ENCODE measurements around the gene ZFP36L2. TPM values are rescaled to one million over a fixed set of nuclear protein-coding genes. Genes with fewer than 3 reads are reported as not detected.

ZFP36L2 gene
- total and polyA plus RNA-seq, 9 of the 15 experiments (the other 6 are each of a cell fraction or from before 2014, with no cell fraction given): 4.1 to 60.6 (median 20.3) TPM

DNA sequence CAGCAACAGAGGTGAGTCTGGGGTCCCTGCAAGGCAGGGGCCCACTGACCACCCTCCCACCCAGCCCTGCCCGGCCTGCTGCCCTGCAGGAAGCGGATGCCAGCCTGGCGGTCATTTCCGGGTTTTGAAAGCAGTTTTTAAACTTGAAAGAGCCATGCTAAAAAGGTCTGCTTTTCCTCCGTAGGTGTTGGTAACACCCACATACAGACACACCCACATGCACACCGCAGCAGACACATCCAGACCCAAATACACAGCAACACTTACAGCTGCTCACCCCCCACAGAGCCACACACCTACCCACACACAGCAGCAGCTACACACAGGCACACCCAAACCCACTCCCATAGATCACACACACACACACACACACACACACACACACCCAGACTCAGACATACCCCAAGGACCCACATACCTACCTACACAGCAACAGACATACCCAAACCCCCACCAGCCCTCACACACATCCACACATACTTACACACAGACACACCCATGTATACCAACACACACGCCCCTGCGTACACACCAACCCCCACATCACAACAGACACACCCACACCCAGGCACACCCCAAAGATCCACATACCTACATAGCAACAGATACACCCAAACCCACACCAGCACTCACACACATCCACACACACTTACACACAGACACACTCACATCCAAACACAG lies 7.6 kb downstream of the ZFP36L2 start (continued):
- TF ChIP-seq HDAC2 (IDR thresholded peaks at IDR 0.05) (no peak), TOE1 (IDR thresholded peaks at IDR 0.05; ENCODE audit: borderline replicate concordance) (0 out of 2 replicates have a peak, but pooled peaks have one; percentile 50), TOE1 (CRISPR knock-in tag; IDR thresholded peaks at IDR 0.05; ENCODE audit: borderline replicate concordance, low read depth) (no peak), FOXP1 (CRISPR knock-in tag; IDR thresholded peaks at IDR 0.05) (0 out of 2 replicates have a peak, but pooled peaks have one; percentile 14), NUFIP1 (IDR thresholded peaks at IDR 0.05; ENCODE audit: partially characterized antibody) (peak; percentile 42), CBFA2T3 (IDR thresholded peaks at IDR 0.05) (peak; percentile 15; the same call in 1 of the 2 replicates), ELF4 (CRISPR knock-in tag; IDR thresholded peaks at IDR 0.05) (peak; percentile 35; the same call in 1 of the 2 replicates), FOXJ2 (tag; IDR thresholded peaks at IDR 0.05) (0 out of 2 replicates have a peak, but pooled peaks have one; percentile 28), SRSF1 (IDR thresholded peaks at IDR 0.05; ENCODE audit: low read depth, low read length) (no peak), SIN3B (IDR thresholded peaks at IDR 0.05; ENCODE audit: low read depth) (no peak), ZBTB5 (IDR thresholded peaks at IDR 0.05) (0 out of 2 replicates have a peak, but pooled peaks have one; percentile 16), EGR1 (conservative IDR thresholded peaks at IDR 0.05) (peak; percentile 77), SMARCE1 (IDR thresholded peaks at IDR 0.05) (peak; percentile 21; the same call in 1 of the 2 replicates), PHB2 (IDR thresholded peaks at IDR 0.05; ENCODE audit: low read depth) (peak; percentile 65), BHLHE40 (IDR thresholded peaks at IDR 0.05; ENCODE audit: low read length) (no peak)
- TF ChIP-seq, protein P1, sequence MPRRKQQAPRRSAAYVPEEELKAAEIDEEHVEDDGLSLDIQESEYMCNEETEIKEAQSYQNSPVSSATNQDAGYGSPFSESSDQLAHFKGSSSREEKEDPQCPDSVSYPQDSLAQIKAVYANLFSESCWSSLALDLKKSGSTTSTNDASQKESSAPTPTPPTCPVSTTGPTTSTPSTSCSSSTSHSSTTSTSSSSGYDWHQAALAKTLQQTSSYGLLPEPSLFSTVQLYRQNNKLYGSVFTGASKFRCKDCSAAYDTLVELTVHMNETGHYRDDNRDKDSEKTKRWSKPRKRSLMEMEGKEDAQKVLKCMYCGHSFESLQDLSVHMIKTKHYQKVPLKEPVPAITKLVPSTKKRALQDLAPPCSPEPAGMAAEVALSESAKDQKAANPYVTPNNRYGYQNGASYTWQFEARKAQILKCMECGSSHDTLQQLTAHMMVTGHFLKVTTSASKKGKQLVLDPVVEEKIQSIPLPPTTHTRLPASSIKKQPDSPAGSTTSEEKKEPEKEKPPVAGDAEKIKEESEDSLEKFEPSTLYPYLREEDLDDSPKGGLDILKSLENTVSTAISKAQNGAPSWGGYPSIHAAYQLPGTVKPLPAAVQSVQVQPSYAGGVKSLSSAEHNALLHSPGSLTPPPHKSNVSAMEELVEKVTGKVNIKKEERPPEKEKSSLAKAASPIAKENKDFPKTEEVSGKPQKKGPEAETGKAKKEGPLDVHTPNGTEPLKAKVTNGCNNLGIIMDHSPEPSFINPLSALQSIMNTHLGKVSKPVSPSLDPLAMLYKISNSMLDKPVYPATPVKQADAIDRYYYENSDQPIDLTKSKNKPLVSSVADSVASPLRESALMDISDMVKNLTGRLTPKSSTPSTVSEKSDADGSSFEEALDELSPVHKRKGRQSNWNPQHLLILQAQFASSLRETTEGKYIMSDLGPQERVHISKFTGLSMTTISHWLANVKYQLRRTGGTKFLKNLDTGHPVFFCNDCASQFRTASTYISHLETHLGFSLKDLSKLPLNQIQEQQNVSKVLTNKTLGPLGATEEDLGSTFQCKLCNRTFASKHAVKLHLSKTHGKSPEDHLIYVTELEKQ (CRISPR knock-in tag; IDR thresholded peaks at IDR 0.05): no peak
- TF ChIP-seq, protein P2, sequence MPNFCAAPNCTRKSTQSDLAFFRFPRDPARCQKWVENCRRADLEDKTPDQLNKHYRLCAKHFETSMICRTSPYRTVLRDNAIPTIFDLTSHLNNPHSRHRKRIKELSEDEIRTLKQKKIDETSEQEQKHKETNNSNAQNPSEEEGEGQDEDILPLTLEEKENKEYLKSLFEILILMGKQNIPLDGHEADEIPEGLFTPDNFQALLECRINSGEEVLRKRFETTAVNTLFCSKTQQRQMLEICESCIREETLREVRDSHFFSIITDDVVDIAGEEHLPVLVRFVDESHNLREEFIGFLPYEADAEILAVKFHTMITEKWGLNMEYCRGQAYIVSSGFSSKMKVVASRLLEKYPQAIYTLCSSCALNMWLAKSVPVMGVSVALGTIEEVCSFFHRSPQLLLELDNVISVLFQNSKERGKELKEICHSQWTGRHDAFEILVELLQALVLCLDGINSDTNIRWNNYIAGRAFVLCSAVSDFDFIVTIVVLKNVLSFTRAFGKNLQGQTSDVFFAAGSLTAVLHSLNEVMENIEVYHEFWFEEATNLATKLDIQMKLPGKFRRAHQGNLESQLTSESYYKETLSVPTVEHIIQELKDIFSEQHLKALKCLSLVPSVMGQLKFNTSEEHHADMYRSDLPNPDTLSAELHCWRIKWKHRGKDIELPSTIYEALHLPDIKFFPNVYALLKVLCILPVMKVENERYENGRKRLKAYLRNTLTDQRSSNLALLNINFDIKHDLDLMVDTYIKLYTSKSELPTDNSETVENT (CRISPR knock-in tag; IDR thresholded peaks at IDR 0.05): 0 out of 2 replicates have a peak, but pooled peaks have one; percentile 10
- TF ChIP-seq, protein P3, sequence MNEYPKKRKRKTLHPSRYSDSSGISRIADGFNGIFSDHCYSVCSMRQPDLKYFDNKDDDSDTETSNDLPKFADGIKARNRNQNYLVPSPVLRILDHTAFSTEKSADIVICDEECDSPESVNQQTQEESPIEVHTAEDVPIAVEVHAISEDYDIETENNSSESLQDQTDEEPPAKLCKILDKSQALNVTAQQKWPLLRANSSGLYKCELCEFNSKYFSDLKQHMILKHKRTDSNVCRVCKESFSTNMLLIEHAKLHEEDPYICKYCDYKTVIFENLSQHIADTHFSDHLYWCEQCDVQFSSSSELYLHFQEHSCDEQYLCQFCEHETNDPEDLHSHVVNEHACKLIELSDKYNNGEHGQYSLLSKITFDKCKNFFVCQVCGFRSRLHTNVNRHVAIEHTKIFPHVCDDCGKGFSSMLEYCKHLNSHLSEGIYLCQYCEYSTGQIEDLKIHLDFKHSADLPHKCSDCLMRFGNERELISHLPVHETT (CRISPR knock-in tag; conservative IDR thresholded peaks at IDR 0.05 in 1 of 2, IDR thresholded peaks at IDR 0.05 in 1 of 2): peak in 1 of 2 experiments; percentile 49; a peak in 1 of 4 replicates

Data from K562 (cell line).